Measurements from ENCODE around the gene PARVA.

DNA sequence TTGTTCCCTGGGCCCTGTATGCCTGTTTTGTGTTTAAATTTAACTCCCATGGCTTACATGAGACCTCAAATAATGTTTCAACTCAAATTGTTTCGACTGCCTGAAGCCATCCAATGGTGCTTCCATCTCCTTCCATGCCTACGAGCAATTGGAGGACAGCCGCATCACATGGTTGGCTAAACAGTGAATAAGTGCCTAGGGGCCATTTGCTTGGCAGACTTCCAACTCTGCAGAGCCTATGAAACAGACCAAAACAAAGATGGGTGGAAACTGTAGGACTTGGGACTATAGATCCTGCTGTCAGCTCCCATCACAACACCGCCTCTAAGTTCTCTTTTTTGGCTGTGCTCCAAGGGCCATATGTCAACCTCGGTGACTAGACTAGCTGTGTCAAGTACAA is 84.1 kb downstream of the PARVA start:
- TF ChIP-seq, protein P1, sequence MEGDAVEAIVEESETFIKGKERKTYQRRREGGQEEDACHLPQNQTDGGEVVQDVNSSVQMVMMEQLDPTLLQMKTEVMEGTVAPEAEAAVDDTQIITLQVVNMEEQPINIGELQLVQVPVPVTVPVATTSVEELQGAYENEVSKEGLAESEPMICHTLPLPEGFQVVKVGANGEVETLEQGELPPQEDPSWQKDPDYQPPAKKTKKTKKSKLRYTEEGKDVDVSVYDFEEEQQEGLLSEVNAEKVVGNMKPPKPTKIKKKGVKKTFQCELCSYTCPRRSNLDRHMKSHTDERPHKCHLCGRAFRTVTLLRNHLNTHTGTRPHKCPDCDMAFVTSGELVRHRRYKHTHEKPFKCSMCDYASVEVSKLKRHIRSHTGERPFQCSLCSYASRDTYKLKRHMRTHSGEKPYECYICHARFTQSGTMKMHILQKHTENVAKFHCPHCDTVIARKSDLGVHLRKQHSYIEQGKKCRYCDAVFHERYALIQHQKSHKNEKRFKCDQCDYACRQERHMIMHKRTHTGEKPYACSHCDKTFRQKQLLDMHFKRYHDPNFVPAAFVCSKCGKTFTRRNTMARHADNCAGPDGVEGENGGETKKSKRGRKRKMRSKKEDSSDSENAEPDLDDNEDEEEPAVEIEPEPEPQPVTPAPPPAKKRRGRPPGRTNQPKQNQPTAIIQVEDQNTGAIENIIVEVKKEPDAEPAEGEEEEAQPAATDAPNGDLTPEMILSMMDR (IDR thresholded peaks at IDR 0.05), result no peak
- TF ChIP-seq POLR2A (IDR thresholded peaks at IDR 0.05), result no peak

Measured in thyroid gland (tissue), 4 donors.